HEK293T (cell line): ENCODE results near the gene ELOA2.
"Not testable (repeated sequence)": the region's sequence is repeated elsewhere in the genome, so short reads cannot be mapped to it uniquely, and the experiment has no call there.

Experiments used
- CTCF ChIA-PET: fragments of 350-600 bp; formaldehyde crosslinking; extraction: SDS; loops from one replicate; lab custom pipeline; 2021; ENCODE audit warnings: antibody characterized with exemption, inconsistent platforms; lab: Yijun Ruan, JAX
- POLR2A ChIA-PET: fragments of 350-600 bp; formaldehyde crosslinking; extraction: SDS; loops from one replicate; lab custom pipeline; 2020; ENCODE audit warnings: antibody characterized with exemption, inconsistent platforms; lab: Yijun Ruan, JAX
- DNase-seq: peaks from one replicate; pipeline ENCODE4 v3.0.0; 2012; ENCODE audit warnings: mixed read lengths; ENCODE audit errors: extremely low spot score
- ARNT ChIP-seq: fragments of 450-650 bp; IDR thresholded peaks from 2 replicates; pipeline ENCODE4 v1.6.1; 2017; ENCODE audit warnings: mild to moderate bottlenecking
- BHLHE40 ChIP-seq: fragments of 450-650 bp; IDR thresholded peaks from 2 replicates; pipeline ENCODE4 v1.6.1; 2016; ENCODE audit warnings: mild to moderate bottlenecking, moderate library complexity, borderline replicate concordance
- CTBP1 ChIP-seq: fragments of 450-650 bp; IDR thresholded peaks from 2 replicates; pipeline ENCODE4 v1.6.1; 2016; ENCODE audit warnings: borderline replicate concordance
- ELF4 ChIP-seq: fragments of 450-650 bp; IDR thresholded peaks from 2 replicates; pipeline ENCODE4 v1.6.1; 2017; ENCODE audit warnings: antibody characterized with exemption
- FOXA1 ChIP-seq: fragments of 450-650 bp; IDR thresholded peaks from 2 replicates; pipeline ENCODE4 v1.6.1; 2016; ENCODE audit warnings: mild to moderate bottlenecking
- FOXK2 ChIP-seq: fragments of 450-650 bp; IDR thresholded peaks from 2 replicates; pipeline ENCODE4 v1.6.1; 2016; ENCODE audit warnings: mild to moderate bottlenecking
- FOXM1 ChIP-seq: fragments of 450-650 bp; IDR thresholded peaks from 2 replicates; pipeline ENCODE4 v1.6.1; 2017; ENCODE audit warnings: mild to moderate bottlenecking, borderline replicate concordance
- HDGF ChIP-seq: fragments of 450-650 bp; IDR thresholded peaks from 2 replicates; pipeline ENCODE4 v1.6.1; 2017; ENCODE audit warnings: antibody characterized with exemption, borderline replicate concordance
- L3MBTL2 ChIP-seq: fragments of 450-650 bp; conservative IDR thresholded peaks from 2 replicates; pipeline ENCODE4 v1.6.1; 2016; ENCODE audit warnings: mild to moderate bottlenecking
- LEF1 ChIP-seq: fragments of 450-650 bp; IDR thresholded peaks from 2 replicates; pipeline ENCODE4 v1.6.1; 2017; ENCODE audit warnings: mild to moderate bottlenecking, borderline replicate concordance
- NFRKB ChIP-seq: fragments of 450-650 bp; IDR thresholded peaks from 2 replicates; pipeline ENCODE4 v1.6.1; 2016; ENCODE audit warnings: mild to moderate bottlenecking, moderate library complexity
- SP1 ChIP-seq: fragments of 450-650 bp; IDR thresholded peaks from 2 replicates; pipeline ENCODE4 v1.6.1; 2017
- SUZ12 ChIP-seq: fragments of 450-650 bp; IDR thresholded peaks from 2 replicates; pipeline ENCODE4 v1.6.1; 2016; ENCODE audit warnings: mild to moderate bottlenecking
- TARDBP ChIP-seq: fragments of 450-650 bp; IDR thresholded peaks from 2 replicates; pipeline ENCODE4 v1.6.1; 2016
- ZNF384 ChIP-seq: fragments of 450-650 bp; IDR thresholded peaks from 2 replicates; pipeline ENCODE4 v1.6.1; 2016
- TF ChIP-seq, protein P1 (sequence below): fragments of 450-650 bp; IDR thresholded peaks from 2 replicates; pipeline ENCODE4 v1.6.1; 2016

ELOA2 gene

DNA sequence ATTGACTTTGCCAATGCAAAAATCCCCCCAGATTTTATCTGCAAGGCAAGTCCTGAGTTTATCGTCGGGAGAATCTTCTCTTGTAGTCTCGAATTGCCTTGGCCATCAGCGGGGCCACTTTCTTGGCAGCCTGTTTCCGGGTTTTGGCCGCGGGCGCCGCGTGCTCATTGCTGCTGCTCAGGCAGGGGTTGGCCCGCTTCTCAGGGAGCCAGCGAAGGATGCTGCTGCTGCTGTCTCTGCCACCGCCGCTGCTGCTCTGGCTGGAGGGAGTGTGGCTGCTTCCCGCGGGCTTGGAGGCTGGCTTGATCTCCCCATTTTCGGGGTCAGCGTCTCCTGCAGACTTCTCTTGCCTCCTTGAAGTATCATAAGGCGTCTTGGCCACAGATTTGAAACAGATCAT, 2.5 kb downstream of the ELOA2 start:
- TF ChIP-seq SUZ12 = no peak
- no peak for TF ChIP-seq LEF1
- TF ChIP-seq, protein P1, sequence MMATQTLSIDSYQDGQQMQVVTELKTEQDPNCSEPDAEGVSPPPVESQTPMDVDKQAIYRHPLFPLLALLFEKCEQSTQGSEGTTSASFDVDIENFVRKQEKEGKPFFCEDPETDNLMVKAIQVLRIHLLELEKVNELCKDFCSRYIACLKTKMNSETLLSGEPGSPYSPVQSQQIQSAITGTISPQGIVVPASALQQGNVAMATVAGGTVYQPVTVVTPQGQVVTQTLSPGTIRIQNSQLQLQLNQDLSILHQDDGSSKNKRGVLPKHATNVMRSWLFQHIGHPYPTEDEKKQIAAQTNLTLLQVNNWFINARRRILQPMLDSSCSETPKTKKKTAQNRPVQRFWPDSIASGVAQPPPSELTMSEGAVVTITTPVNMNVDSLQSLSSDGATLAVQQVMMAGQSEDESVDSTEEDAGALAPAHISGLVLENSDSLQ = no peak
- no peak for TF ChIP-seq L3MBTL2
- no peak for TF ChIP-seq ELF4
- no peak for TF ChIP-seq TARDBP
- TF ChIP-seq HDGF = no peak
- no peak for TF ChIP-seq FOXA1
- no peak for TF ChIP-seq ZNF384
- TF ChIP-seq NFRKB = no peak
- no peak for TF ChIP-seq CTBP1
- TF ChIP-seq ARNT = no peak
- TF ChIP-seq FOXM1 = no peak
- TF ChIP-seq FOXK2 = no peak
- TF ChIP-seq SP1 = no peak
- TF ChIP-seq BHLHE40 = no peak
- ChIA-PET CTCF (no interaction called here), POLR2A (no interaction called here)
- no peak for DNase-seq

DNA sequence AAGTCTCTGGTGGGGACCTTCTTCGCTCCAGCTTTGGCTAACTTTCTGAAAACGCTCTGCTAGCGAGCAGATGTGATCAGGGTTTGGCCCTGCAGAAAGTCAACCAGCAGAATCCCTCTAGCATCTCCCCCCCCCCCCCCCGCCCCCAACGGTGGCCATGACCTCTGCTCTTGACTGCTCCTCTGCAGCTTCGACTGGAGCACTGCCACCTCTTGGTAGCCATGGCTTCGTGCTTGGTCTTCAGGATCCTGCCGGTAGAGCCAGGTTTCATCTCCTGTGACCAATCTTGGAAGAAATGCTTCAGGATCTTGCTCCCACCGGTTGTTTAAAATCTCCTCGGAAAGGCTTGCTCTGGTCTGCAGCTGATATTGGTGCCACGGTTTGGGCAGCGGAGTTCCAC, 4.5 kb downstream of the ELOA2 start:
- CTCF ChIA-PET, POLR2A ChIA-PET, DNase-seq: not testable (repeated sequence)

DNA sequence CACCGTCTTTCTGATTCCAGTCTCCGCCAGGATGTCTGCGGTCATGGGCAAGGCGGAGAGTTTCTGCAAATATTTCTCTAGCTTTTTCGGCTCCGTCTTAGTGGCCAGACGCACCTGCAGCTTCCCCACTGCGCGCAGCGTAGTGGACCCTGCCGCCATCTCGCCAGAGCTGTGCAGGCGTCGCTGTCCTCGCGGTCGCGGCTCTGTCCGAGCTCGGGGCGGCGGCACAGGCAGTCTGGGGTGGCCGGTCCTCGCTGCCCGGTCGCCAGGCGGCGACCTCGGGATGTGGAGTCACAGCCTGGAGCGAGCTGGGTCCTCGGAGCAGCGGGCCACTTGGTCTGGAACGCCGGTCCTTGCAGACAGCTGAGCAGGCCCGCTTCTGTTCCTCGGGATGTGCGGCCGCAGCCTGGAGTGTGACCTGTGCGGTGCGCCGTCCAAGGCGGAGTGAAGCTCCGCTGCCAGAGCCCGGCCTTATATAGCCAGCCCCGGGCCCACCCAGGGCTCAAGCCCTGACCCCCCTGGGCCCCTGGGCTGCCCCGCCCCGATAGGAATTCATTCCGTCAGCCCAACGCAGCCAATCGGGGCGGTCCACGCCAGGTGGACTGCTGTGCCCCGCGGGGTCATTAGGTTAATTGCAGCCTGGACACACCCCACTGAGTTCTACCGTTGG, 5.6 kb downstream of the ELOA2 start:
- POLR2A ChIA-PET, CTCF ChIA-PET, DNase-seq: not testable (repeated sequence)

DNA sequence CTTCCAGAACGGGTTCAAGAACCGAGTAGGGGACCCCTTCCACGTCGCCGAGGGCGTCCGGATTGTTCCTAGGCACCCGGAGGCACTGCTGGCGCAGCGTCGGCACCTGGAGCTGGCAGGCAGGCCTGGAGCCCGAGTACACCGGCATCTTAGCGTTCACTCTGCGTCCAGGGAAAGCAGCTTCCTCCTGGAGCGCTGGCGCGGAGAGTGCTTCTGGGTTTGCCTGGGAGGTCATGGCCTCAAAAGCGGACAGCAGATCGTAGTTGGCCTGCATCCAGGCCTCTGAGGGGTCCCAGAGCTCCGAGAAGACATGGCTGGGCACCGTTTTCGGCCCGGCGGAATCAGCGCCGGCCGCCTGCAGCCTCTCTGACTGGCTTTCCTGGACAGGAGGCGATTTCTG, 6.7 kb downstream of the ELOA2 start:
- CTCF ChIA-PET, DNase-seq, POLR2A ChIA-PET: not testable (repeated sequence)

DNA sequence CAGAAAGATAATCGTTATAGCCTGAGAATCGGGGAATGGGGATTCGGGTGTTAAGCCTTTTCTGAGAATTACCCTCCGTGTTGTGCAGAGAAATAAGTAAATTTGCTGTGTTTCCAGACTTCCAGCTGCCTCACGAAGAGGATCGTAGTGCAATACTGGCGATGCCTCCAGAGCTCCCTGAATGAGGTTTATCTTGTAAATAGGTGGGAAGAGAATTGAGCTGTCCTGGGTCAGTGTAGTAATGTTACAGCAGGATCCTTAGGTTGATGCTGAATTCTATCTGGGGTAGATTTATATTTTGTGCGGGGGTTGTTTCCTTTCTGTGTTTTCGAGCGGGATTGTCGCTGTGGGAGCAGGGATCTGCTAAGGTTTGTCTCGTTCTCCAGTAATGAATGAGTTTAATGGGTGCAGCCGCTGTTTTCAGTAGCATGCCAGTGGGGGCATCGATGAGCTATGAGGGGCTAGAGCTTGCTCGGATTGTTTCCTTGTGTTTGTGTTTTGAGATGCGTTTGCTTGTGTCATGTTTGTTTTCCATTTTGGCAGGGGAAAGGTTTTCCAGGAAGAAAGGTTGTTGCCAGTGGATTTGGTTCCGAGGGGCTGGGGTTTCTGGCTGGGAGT, 9.8 kb downstream of the ELOA2 start:
- DNase-seq, POLR2A ChIA-PET, CTCF ChIA-PET: not testable (repeated sequence)

DNA sequence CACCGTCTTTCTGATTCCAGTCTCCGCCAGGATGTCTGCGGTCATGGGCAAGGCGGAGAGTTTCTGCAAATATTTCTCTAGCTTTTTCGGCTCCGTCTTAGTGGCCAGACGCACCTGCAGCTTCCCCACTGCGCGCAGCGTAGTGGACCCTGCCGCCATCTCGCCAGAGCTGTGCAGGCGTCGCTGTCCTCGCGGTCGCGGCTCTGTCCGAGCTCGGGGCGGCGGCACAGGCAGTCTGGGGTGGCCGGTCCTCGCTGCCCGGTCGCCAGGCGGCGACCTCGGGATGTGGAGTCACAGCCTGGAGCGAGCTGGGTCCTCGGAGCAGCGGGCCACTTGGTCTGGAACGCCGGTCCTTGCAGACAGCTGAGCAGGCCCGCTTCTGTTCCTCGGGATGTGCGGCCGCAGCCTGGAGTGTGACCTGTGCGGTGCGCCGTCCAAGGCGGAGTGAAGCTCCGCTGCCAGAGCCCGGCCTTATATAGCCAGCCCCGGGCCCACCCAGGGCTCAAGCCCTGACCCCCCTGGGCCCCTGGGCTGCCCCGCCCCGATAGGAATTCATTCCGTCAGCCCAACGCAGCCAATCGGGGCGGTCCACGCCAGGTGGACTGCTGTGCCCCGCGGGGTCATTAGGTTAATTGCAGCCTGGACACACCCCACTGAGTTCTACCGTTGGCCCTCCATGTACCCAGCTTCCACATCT, 11.5 kb downstream of the ELOA2 start:
- DNase-seq, CTCF ChIA-PET, POLR2A ChIA-PET: not testable (repeated sequence)

DNA sequence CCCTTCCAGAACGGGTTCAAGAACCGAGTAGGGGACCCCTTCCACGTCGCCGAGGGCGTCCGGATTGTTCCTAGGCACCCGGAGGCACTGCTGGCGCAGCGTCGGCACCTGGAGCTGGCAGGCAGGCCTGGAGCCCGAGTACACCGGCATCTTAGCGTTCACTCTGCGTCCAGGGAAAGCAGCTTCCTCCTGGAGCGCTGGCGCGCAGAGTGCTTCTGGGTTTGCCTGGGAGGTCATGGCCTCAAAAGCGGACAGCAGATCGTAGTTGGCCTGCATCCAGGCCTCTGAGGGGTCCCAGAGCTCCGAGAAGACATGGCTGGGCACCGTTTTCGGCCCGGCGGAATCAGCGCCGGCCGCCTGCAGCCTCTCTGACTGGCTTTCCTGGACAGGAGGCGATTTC, 12.6 kb downstream of the ELOA2 start:
- DNase-seq, POLR2A ChIA-PET, CTCF ChIA-PET: not testable (repeated sequence)

DNA sequence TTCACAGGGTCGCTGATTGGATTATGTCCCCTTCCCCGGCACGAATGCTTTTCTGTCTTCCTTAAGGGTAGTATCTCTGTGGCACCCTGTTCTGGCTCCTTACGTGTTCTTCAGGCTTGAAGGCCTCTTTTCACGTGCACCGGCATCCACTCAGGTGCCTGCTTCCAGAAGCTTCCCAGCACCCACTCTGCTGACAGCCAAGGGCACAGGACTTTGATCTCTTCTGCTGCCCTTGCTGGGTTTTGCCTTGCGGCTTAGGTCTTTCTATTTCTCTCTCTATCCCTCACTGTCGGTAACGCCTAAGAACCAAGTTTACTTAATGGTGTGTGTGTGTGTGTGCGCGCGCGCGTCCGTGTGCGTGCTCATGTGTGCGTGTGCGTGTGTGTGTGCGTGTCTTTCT, 14.7 kb downstream of the ELOA2 start:
- CTCF ChIA-PET, DNase-seq, POLR2A ChIA-PET: not testable (repeated sequence)

DNA sequence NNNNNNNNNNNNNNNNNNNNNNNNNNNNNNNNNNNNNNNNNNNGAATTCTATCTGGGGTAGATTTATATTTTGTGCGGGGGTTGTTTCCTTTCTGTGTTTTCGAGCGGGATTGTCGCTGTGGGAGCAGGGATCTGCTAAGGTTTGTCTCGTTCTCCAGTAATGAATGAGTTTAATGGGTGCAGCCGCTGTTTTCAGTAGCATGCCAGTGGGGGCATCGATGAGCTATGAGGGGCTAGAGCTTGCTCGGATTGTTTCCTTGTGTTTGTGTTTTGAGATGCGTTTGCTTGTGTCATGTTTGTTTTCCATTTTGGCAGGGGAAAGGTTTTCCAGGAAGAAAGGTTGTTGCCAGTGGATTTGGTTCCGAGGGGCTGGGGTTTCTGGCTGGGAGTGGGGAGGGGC, 15.6 kb downstream of the ELOA2 start:
- POLR2A ChIA-PET, CTCF ChIA-PET, DNase-seq: not testable (repeated sequence)
